ENCODE results near the gene TMEM114.

DNA sequence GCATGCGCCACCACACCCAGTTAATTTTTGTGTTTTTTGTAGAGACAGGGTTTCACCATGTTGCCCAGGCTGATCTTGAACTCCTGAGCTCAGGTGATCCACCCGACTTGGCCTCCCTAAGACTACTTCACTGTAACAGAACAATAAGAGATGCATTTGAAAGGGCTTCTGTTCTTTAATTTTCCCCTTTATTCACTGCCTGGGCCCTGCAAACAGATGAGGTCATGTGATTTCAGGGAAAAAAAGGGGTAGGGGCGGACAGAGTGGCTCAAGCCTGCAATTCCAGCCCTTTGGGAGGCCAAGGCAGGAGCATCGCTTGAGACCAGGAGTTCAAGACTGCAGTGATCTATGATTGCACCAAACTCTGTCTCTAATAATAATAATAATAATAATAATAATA lies 36.3 kb downstream of the TMEM114 start:
- TF ChIP-seq POLR2AphosphoS5 (IDR thresholded peaks at IDR 0.05): no peak
- TF ChIP-seq CTCF (IDR thresholded peaks at IDR 0.05): no peak
- no peak for TF ChIP-seq POLR2A (IDR thresholded peaks at IDR 0.05)

Data from stomach (tissue), 4 donors.